Measurements from ENCODE around the gene SLC6A18. TPM values are rescaled to one million over a fixed set of nuclear protein-coding genes. Genes with fewer than 3 reads are reported as not detected.

Gene SLC6A18
- polyA plus RNA-seq, 1 of the 3 experiments (the other 2 are of a cell fraction): not detected

- no peak overlapping the region for H3K9ac ChIP-seq
- ChIA-PET POLR2A (no interaction called here), CTCF (no interaction called here)
- no peak for DNase-seq
- H3K4me1 ChIP-seq (ENCODE audit: control insufficient read depth in 1 of 2, insufficient read depth in 2 of 2, low read depth in 1 of 2, low read length in 1 of 2): no peaks in the 10 kb centered on the region
- H3K4me2 ChIP-seq: no peak overlapping the region
- H2AFZ ChIP-seq (ENCODE audit: low read depth): no peak overlapping the region
- no peaks in the 10 kb centered on the region for H3K9me2 ChIP-seq
- H3K27ac ChIP-seq (ENCODE audit: low read depth in 2 of 2, low read length in 1 of 2): no peak overlapping the region
- H4K20me1 ChIP-seq (ENCODE audit: insufficient read depth): no peaks in the 10 kb centered on the region
- no peak overlapping the region for H3K4me3 ChIP-seq (ENCODE audit: low read depth in 2 of 2, low read length in 1 of 2)
- no peaks in the 10 kb centered on the region for H3K9me3 ChIP-seq
- no peaks in the 10 kb centered on the region for H3K36me3 ChIP-seq (replicated peaks in 1 of 2; ENCODE audit: control insufficient read depth in 1 of 2, insufficient read depth in 2 of 2, low read length in 1 of 2)
- H3K27me3 ChIP-seq (ENCODE audit: insufficient read depth): no peaks in the 10 kb centered on the region; the same call in 1 of the 2 replicates
- 86% methylated on average over 13 of the region's 20 CpGs for whole genome bisulfite sequencing (ENCODE audit: low lambda C conversion rate)
- no peaks in the 10 kb centered on the region for H3F3A ChIP-seq (replicated peaks; ENCODE audit: insufficient read depth)
- H3K79me2 ChIP-seq (ENCODE audit: insufficient read depth): no peaks in the 10 kb centered on the region
- TF ChIP-seq GATA2 (CRISPR knock-in tag; IDR thresholded peaks at IDR 0.05) (no peak), FOXJ3 (CRISPR knock-in tag; IDR thresholded peaks at IDR 0.05) (no peak), ELF1 (IDR thresholded peaks at IDR 0.05) (no peak), NFIC (IDR thresholded peaks at IDR 0.05; ENCODE audit: borderline replicate concordance) (no peak), USF2 (IDR thresholded peaks at IDR 0.05; ENCODE audit: borderline replicate concordance, low read depth, low read length) (no peak), CHD2 (IDR thresholded peaks at IDR 0.05; ENCODE audit: low read length, partially characterized antibody) (no peak), RCOR1 (IDR thresholded peaks at IDR 0.05; ENCODE audit: low read length) (no peak), POLR2AphosphoS5 (IDR thresholded peaks at IDR 0.05; ENCODE audit: low read depth, low read length) (no peak), RAD21 (IDR thresholded peaks at IDR 0.05; ENCODE audit: low read length) (no peak), CTCF (IDR thresholded peaks at IDR 0.05) (no peak), EP300 (IDR thresholded peaks at IDR 0.05; ENCODE audit: borderline replicate concordance in 1 of 2, low read depth in 1 of 2, low read length in 1 of 2) (no peak), FOSL2 (IDR thresholded peaks at IDR 0.05; ENCODE audit: borderline replicate concordance, low read depth) (no peak), FOXM1 (IDR thresholded peaks at IDR 0.05; ENCODE audit: low read depth) (no peak), NRF1 (IDR thresholded peaks at IDR 0.05; ENCODE audit: low read depth, low read length) (no peak), GABPA (IDR thresholded peaks at IDR 0.05; ENCODE audit: low read depth) (no peak), USF1 (IDR thresholded peaks at IDR 0.05; ENCODE audit: borderline replicate concordance, low read depth) (no peak), REST (IDR thresholded peaks at IDR 0.05; ENCODE audit: low read depth, low read length) (no peak), EZH2phosphoT487 (IDR thresholded peaks at IDR 0.05; ENCODE audit: borderline replicate concordance, low read depth) (no peak)
These were observed 48.6 kb downstream of the SLC6A18 start for GRCh38 chr5:1273745-1274144.

All from SK-N-SH (cell line).